Measurements from ENCODE around the gene HMGXB3. TPM values are rescaled to one million over a fixed set of nuclear protein-coding genes. Genes with fewer than 3 reads are reported as not detected.

HMGXB3 gene
- total RNA-seq, 1 experiment from 2014 or later, result 43.8 TPM

- no peaks in the 10 kb centered on the region for H3K4me1 Mint-ChIP-seq (ENCODE audit: low read depth, unreplicated experiment)
- H3K27ac Mint-ChIP-seq (ENCODE audit: unreplicated experiment), result no peak overlapping the region
- DNase-seq, result no peak
- BruUV-seq (replicated peaks), result no TSS peak
- no peak overlapping the region for H3K4me3 Mint-ChIP-seq (ENCODE audit: unreplicated experiment)
- Histone ChIP-seq H3K36me3 (ENCODE audit: control insufficient read depth, insufficient read depth, low read length) (peaks cover 10% of the 10 kb centered on the region), H3K4me3 (ENCODE audit: low read depth, low read length) (no peak overlapping the region), H3K9me3 (no peaks in the 10 kb centered on the region), H3K4me1 (0 out of 2 replicates have a peak, but pooled peaks cover 3% of the 10 kb centered on the region), H3K27me3 (replicated peaks; ENCODE audit: control insufficient read depth, insufficient read depth, low read length) (no peaks in the 10 kb centered on the region)
- ChIA-PET CTCF (no interaction called here), POLR2A (no interaction called here)
- H3K36me3 Mint-ChIP-seq (ENCODE audit: insufficient read depth, unreplicated experiment), result peaks cover 63% of the 10 kb centered on the region
- TF ChIP-seq, protein P1, sequence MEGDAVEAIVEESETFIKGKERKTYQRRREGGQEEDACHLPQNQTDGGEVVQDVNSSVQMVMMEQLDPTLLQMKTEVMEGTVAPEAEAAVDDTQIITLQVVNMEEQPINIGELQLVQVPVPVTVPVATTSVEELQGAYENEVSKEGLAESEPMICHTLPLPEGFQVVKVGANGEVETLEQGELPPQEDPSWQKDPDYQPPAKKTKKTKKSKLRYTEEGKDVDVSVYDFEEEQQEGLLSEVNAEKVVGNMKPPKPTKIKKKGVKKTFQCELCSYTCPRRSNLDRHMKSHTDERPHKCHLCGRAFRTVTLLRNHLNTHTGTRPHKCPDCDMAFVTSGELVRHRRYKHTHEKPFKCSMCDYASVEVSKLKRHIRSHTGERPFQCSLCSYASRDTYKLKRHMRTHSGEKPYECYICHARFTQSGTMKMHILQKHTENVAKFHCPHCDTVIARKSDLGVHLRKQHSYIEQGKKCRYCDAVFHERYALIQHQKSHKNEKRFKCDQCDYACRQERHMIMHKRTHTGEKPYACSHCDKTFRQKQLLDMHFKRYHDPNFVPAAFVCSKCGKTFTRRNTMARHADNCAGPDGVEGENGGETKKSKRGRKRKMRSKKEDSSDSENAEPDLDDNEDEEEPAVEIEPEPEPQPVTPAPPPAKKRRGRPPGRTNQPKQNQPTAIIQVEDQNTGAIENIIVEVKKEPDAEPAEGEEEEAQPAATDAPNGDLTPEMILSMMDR (IDR thresholded peaks at IDR 0.05; ENCODE audit: insufficient read depth in 1 of 2, low read depth in 1 of 2, low read length in 1 of 2, severe bottlenecking in 1 of 2, unreplicated experiment in 1 of 2), result no peak
- no peaks in the 10 kb centered on the region for H3K27me3 Mint-ChIP-seq (ENCODE audit: insufficient read depth, unreplicated experiment)
- no peaks in the 10 kb centered on the region for H3K9me3 Mint-ChIP-seq (ENCODE audit: unreplicated experiment)
- intact Hi-C loops (cut with micrococcal nuclease; ENCODE audit: unreplicated experiment), result no loop called here
Observed at GRCh38 chr5:150033334-150033733, 32.8 kb downstream of the HMGXB3 start.

GRCh38 chr5:150034662-150035061, 34.1 kb downstream of the HMGXB3 start:
- no peak for DNase-seq
- H3K36me3 Mint-ChIP-seq (ENCODE audit: insufficient read depth, unreplicated experiment), result peaks cover 55% of the 10 kb centered on the region
- no peak overlapping the region for H3K27ac Mint-ChIP-seq (ENCODE audit: unreplicated experiment)
- H3K4me1 Mint-ChIP-seq (ENCODE audit: low read depth, unreplicated experiment), result no peaks in the 10 kb centered on the region
- no peak overlapping the region for H3K4me3 Mint-ChIP-seq (ENCODE audit: unreplicated experiment)
- CTCF ChIA-PET, result interaction anchor here (0.6 kb wide), 1 partner anchor 11 kb away, joined by 3 read pairs; no protein-coding TSS in a partner anchor
- H3K27me3 Mint-ChIP-seq (ENCODE audit: insufficient read depth, unreplicated experiment), result no peaks in the 10 kb centered on the region
- intact Hi-C loops (cut with micrococcal nuclease; ENCODE audit: unreplicated experiment), result no loop called here
- BruUV-seq (replicated peaks), result no TSS peak
- H3K27me3 ChIP-seq (replicated peaks; ENCODE audit: control insufficient read depth, insufficient read depth, low read length), result no peaks in the 10 kb centered on the region
- 0 out of 2 replicates have a peak, but pooled peaks cover 3% of the 10 kb centered on the region for H3K4me1 ChIP-seq
- peaks cover 10% of the 10 kb centered on the region for H3K36me3 ChIP-seq (ENCODE audit: control insufficient read depth, insufficient read depth, low read length)
- no peaks in the 10 kb centered on the region for H3K9me3 Mint-ChIP-seq (ENCODE audit: unreplicated experiment)
- POLR2A ChIA-PET, result no interaction called here
- H3K4me3 ChIP-seq (ENCODE audit: low read depth, low read length), result no peak overlapping the region
- TF ChIP-seq, protein P1 (IDR thresholded peaks at IDR 0.05; ENCODE audit: insufficient read depth in 1 of 2, low read depth in 1 of 2, low read length in 1 of 2, severe bottlenecking in 1 of 2, unreplicated experiment in 1 of 2), result no peak
- H3K9me3 ChIP-seq, result no peaks in the 10 kb centered on the region

DNA sequence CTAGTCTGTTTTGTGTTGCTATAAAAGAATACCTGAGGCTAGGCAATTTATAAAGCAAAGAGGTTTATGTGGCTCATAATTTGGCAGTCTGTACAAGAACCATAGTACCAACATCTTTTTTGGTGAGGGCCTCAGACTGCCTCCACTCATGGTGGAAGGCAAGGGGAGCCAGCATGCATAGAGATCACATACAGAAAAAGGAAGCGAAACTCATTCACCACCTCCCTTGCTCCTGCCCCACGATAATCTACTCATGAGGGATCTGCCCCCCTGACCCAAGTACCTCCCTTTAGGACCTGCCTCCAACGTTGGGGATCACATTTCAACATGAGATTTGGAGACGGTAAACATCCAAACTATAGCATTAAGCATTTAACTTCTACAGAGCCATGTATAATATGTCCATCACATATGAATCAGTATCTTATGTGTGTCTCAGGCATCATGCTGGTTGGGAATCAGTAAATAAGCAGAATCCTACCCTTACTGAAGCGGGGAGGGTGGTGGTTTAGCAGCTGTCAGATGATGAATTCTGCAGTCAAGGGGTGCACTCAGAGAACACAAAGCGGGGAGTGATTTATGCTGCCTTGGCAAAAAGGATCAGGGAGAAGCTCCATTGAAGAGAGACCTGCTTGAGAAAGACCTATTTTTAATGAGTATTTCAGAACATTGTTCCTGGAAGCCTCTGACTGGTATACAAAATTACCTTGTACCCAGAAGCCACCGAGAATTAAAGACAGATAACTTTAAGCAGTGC, 34.8 kb downstream of the HMGXB3 start:
- Histone ChIP-seq H3K27me3 (replicated peaks; ENCODE audit: control insufficient read depth, insufficient read depth, low read length) (no peaks in the 10 kb centered on the region), H3K36me3 (ENCODE audit: control insufficient read depth, insufficient read depth, low read length) (peaks cover 11% of the 10 kb centered on the region), H3K9me3 (no peaks in the 10 kb centered on the region), H3K4me1 (0 out of 2 replicates have a peak, but pooled peaks cover 3% of the 10 kb centered on the region), H3K4me3 (ENCODE audit: low read depth, low read length) (no peak overlapping the region)
- Mint-ChIP-seq H3K27me3 (ENCODE audit: insufficient read depth, unreplicated experiment) (no peaks in the 10 kb centered on the region), H3K9me3 (ENCODE audit: unreplicated experiment) (no peaks in the 10 kb centered on the region), H3K4me1 (ENCODE audit: low read depth, unreplicated experiment) (no peaks in the 10 kb centered on the region), H3K27ac (ENCODE audit: unreplicated experiment) (no peak overlapping the region), H3K4me3 (ENCODE audit: unreplicated experiment) (no peak overlapping the region), H3K36me3 (ENCODE audit: insufficient read depth, unreplicated experiment) (peaks cover 59% of the 10 kb centered on the region)
- BruUV-seq (replicated peaks), result no TSS peak
- no peak for DNase-seq
- POLR2A ChIA-PET, result no interaction called here
- TF ChIP-seq, protein P1 (IDR thresholded peaks at IDR 0.05; ENCODE audit: insufficient read depth in 1 of 2, low read depth in 1 of 2, low read length in 1 of 2, severe bottlenecking in 1 of 2, unreplicated experiment in 1 of 2), result no peak
- intact Hi-C loops (cut with micrococcal nuclease; ENCODE audit: unreplicated experiment), result no loop called here
- CTCF ChIA-PET, result interaction anchor here (0.6 kb wide), 1 partner anchor 10 kb away, joined by 3 read pairs; no protein-coding TSS in a partner anchor
